Right lobe of liver (tissue), 6 donors: ENCODE results near the gene ARMH4. TPM values are rescaled to one million over a fixed set of nuclear protein-coding genes. Genes with fewer than 3 reads are reported as not detected.

Experiments
- ATAC-seq, 4 donors: fragments of 200-7000 bp; cut with Tn5 transposase; one replicate each; pipeline ENCODE4 v1.9.1; 2020; ENCODE audit warnings: mild to moderate bottlenecking in 4 of 4, moderate library complexity in 4 of 4
- DNase-seq, 3 donors: peaks; one replicate each; pipeline ENCODE4 v3.0.0-alpha.2; 2020
- H3K27ac ChIP-seq, 3 donors: fragments of 200-600 bp; one replicate each; pipeline ENCODE4 v1.8.0; 2022
- H3K27me3 ChIP-seq, 2 donors: fragments of 200-600 bp; one replicate each; pipeline ENCODE4 v1.8.0; 2022
- H3K36me3 ChIP-seq, 4 donors: fragments of 200-600 bp; sonication (generic) in 1 of 4; one replicate each; pipeline versions ENCODE4 v1.5.1 to v1.8.0; 2017 to 2022; ENCODE audit warnings: control low read depth in 1 of 4
- H3K4me1 ChIP-seq, 4 donors: fragments of 200-600 bp; sonication (generic) in 1 of 4; one replicate each; pipeline versions ENCODE4 v1.5.1 to v1.8.0; 2017 to 2022; ENCODE audit warnings: control low read depth in 1 of 4
- H3K4me3 ChIP-seq, 3 donors: fragments of 200-600 bp; one replicate each; pipeline ENCODE4 v1.8.0; 2022
- H3K9me3 ChIP-seq, 4 donors: fragments of 200-600 bp; sonication (generic) in 1 of 4; one replicate each; pipeline versions ENCODE4 v1.5.1 to v1.8.0; 2017 to 2022; ENCODE audit warnings: control low read depth in 1 of 4
- CTCF ChIP-seq, 4 donors: fragments of 200-600 bp in 3 of 4; fragments of 450-650 bp in 1 of 4; IDR thresholded peaks; one replicate each; pipeline versions ENCODE4 v1.5.1 to v1.8.0; 2016 to 2022; ENCODE audit warnings: antibody characterized with exemption in 4 of 4, mild to moderate bottlenecking in 2 of 4
- POLR2A ChIP-seq: fragments of 450-650 bp; IDR thresholded peaks from one replicate; pipeline ENCODE4 v1.6.1; 2017; ENCODE audit warnings: antibody characterized with exemption, mild to moderate bottlenecking
- WGBS: methylation state at CpG from one replicate; pipeline ENCODE4 v1.1.6; 2018; ENCODE audit warnings: low coverage, low lambda C conversion rate; ENCODE audit not compliant: insufficient coverage; ENCODE audit errors: missing lambda C conversion rate; 5-methylcytosine and 5-hydroxymethylcytosine counted together
- intact Hi-C, 2 donors: fragments of 100-400 bp; cut with DNase I; formaldehyde crosslinking; loops; one replicate each; pipeline versions ENCODE4 v1.11.2 to v1.14.1; 2022
- total RNA-seq, 6 experiments: library from RNA; depleted of rRNA in 2 of 6; stranded (reverse); fragments of >200 nt in 2 of 6; fragmentation: NEBNext Ultra II Directional in 3 of 6; extraction: Animal tissue kit (Norgen Biotek cat#: 25700) in 3 of 6; gene quantifications; one replicate each; pipeline versions ENCODE4 v1.1.0 to v1.2.4, GENCODE V29; 2016 to 2023
- donor health status: DM: no; HTN: yes; CAD: no.
- donor health status: DM: no; HTN: no; CAD: no.
- donor health status: DM: no; HTN: no; CAD: no.
- donor health status: DM: no; HTN: yes; CAD: no.
- donor health status: DM: no; HTN: yes; CAD: no.

The ARMH4 gene
- total RNA-seq, 6 experiments from 2014 or later = 0.25 to 2.1 (median 0.62) TPM

GRCh38 chr14:58027904-58028303 lies 124.1 kb downstream of the ARMH4 start:
- no peak for TF ChIP-seq POLR2A
- TF ChIP-seq CTCF (IDR thresholded peaks at IDR 0.05) = no peak
- H3K9me3 ChIP-seq = no peaks in the 10 kb centered on the region
- H3K27ac ChIP-seq = no peak overlapping the region
- no peaks in the 10 kb centered on the region for H3K36me3 ChIP-seq
- DNase-seq (no peak), ATAC-seq (no peak)
- H3K4me1 ChIP-seq = no peaks in the 10 kb centered on the region
- H3K4me3 ChIP-seq = no peak overlapping the region
- intact Hi-C loops = no loop called here
- H3K27me3 ChIP-seq = no peaks in the 10 kb centered on the region

GRCh38 chr14:58026967-58027366 lies 125.0 kb downstream of the ARMH4 start:
- H3K36me3 ChIP-seq = no peaks in the 10 kb centered on the region
- WGBS = 69% methylated on average over 1 of the region's 1 CpG
- H3K9me3 ChIP-seq = no peaks in the 10 kb centered on the region
- no peaks in the 10 kb centered on the region for H3K27me3 ChIP-seq
- ATAC-seq (no peak), DNase-seq (no peak)
- intact Hi-C loops = no loop called here
- H3K4me3 ChIP-seq = no peak overlapping the region
- no peaks in the 10 kb centered on the region for H3K4me1 ChIP-seq
- TF ChIP-seq POLR2A = no peak
- no peak for TF ChIP-seq CTCF (IDR thresholded peaks at IDR 0.05)
- H3K27ac ChIP-seq = no peak overlapping the region

GRCh38 chr14:58026219-58026618 lies 125.8 kb downstream of the ARMH4 start:
- no peak overlapping the region for H3K4me3 ChIP-seq
- no peaks in the 10 kb centered on the region for H3K36me3 ChIP-seq
- 88% methylated on average over 1 of the region's 1 CpG for WGBS
- H3K27ac ChIP-seq = no peak overlapping the region
- no peaks in the 10 kb centered on the region for H3K27me3 ChIP-seq
- intact Hi-C loops = no loop called here
- no peak for DNase-seq
- no peaks in the 10 kb centered on the region for H3K4me1 ChIP-seq
- TF ChIP-seq POLR2A = no peak
- TF ChIP-seq CTCF (IDR thresholded peaks at IDR 0.05) = no peak
- H3K9me3 ChIP-seq = no peaks in the 10 kb centered on the region
- no peak for ATAC-seq

DNA sequence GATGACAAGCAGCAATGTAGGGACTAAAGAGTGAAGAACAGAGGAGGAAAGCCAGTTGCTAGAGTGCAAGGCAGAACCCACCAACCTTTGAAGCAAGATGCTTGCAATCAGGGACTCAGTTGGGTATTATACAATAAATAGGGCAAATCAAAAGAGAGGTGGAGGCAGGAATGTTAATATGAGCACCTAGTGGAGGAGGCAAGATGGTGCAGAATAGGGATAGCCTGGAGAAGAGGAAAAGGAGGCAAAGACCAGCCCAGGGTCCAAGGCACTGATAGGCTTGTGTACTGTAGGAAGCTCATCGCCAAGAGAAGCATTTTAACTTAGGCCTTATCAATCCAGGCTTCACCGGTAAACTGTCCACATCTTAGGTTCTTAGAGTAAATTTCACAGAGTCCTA lies 137.2 kb downstream of the ARMH4 start:
- intact Hi-C loops = no loop called here
- WGBS = 70% methylated on average over 2 of the region's 2 CpGs
- ATAC-seq = no peak
- H3K9me3 ChIP-seq = no peaks in the 10 kb centered on the region
- H3K36me3 ChIP-seq = no peaks in the 10 kb centered on the region
- H3K27me3 ChIP-seq = no peaks in the 10 kb centered on the region
- H3K4me3 ChIP-seq = no peak overlapping the region
- no peak for TF ChIP-seq CTCF (IDR thresholded peaks at IDR 0.05)
- no peak for TF ChIP-seq POLR2A
- no peak overlapping the region for H3K27ac ChIP-seq
- no peak for DNase-seq
- no peaks in the 10 kb centered on the region for H3K4me1 ChIP-seq

DNA sequence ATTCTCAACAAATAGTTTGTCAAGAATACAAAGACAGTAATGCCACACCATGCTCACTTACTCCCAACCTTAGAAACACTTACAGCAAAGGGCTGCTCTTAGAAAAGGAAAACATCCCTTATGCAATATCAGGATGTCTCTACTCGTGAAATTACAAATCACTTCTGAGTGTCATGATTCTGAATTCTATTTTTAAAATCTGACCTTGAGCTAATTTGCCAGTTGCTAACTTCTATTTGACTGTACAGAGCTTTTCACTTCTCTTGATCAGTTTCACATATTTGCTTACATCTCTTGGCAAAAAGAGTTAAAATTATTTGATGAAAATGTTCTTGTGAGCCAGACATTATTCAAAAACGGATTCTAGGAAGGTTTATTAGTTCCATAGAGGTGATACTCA lies 149.4 kb downstream of the ARMH4 start:
- intact Hi-C loops = no loop called here
- DNase-seq = no peak
- no peaks in the 10 kb centered on the region for H3K4me1 ChIP-seq

More for the DNA sequence above, 149.4 kb downstream of the ARMH4 start:
- H3K4me3 ChIP-seq = no peak overlapping the region
- TF ChIP-seq POLR2A = no peak
- no peak for TF ChIP-seq CTCF (IDR thresholded peaks at IDR 0.05)
- no peaks in the 10 kb centered on the region for H3K9me3 ChIP-seq
- no peak overlapping the region for H3K27ac ChIP-seq
- ATAC-seq = no peak
- no peaks in the 10 kb centered on the region for H3K27me3 ChIP-seq
- no peaks in the 10 kb centered on the region for H3K36me3 ChIP-seq
- 29% methylated on average over 2 of the region's 2 CpGs for WGBS
